ENCODE data around the gene GABRP.
"Not testable (repeated sequence)": the region's sequence is repeated elsewhere in the genome, so short reads cannot be mapped to it uniquely, and the experiment has no call there.

The GABRP gene

GRCh38 chr5:170809551-170809950 is 26.0 kb downstream of the GABRP start:
- DNase-seq, result peak in 1 of 2 donors; percentile 5

- no peak for DNase-seq
Measured at GRCh38 chr5:170811719-170812118, 28.2 kb downstream of the GABRP start.

- no peak for DNase-seq
Measured at GRCh38 chr5:170813231-170813630, 29.7 kb downstream of the GABRP start.

- DNase-seq, result no peak
Measured at GRCh38 chr5:170817195-170817594, 33.7 kb downstream of the GABRP start.

GRCh38 chr5:170818232-170818631 is 34.7 kb downstream of the GABRP start:
- no peak for DNase-seq

- no peak for DNase-seq
Measured at GRCh38 chr5:170819824-170820223, 36.3 kb downstream of the GABRP start.

GRCh38 chr5:170821257-170821800 is 37.8 kb downstream of the GABRP start:
- no peak for DNase-seq

- no peak for DNase-seq
Measured at GRCh38 chr5:170826117-170826516, 42.6 kb downstream of the GABRP start.

- no peak for DNase-seq
Measured at GRCh38 chr5:170832241-170832640, 48.7 kb downstream of the GABRP start.

GRCh38 chr5:170833981-170834380 is 50.5 kb downstream of the GABRP start:
- not testable (repeated sequence) for DNase-seq

- DNase-seq, result no peak
Measured at GRCh38 chr5:170836226-170836625, 52.7 kb downstream of the GABRP start.

- DNase-seq, result no peak
Measured at GRCh38 chr5:170843870-170844269, 60.3 kb downstream of the GABRP start.

GRCh38 chr5:170844651-170845050 is 61.1 kb downstream of the GABRP start:
- DNase-seq, result no peak

- DNase-seq, result no peak
Measured at GRCh38 chr5:170846416-170846815, 62.9 kb downstream of the GABRP start.

GRCh38 chr5:170846846-170847245 is 63.3 kb downstream of the GABRP start:
- DNase-seq, result no peak

- DNase-seq, result no peak
Measured at GRCh38 chr5:170848033-170848432, 64.5 kb downstream of the GABRP start.

- no peak for DNase-seq
Measured at GRCh38 chr5:170849374-170849773, 65.8 kb downstream of the GABRP start.

GRCh38 chr5:170854566-170854965 is 71.0 kb downstream of the GABRP start:
- no peak for DNase-seq

- no peak for DNase-seq
Measured at GRCh38 chr5:170857066-170857465, 73.5 kb downstream of the GABRP start.

- no peak for DNase-seq
Measured at GRCh38 chr5:170860415-170860814, 76.9 kb downstream of the GABRP start.

- DNase-seq, result peak in 1 of 2 donors; percentile 2
Measured at GRCh38 chr5:170860818-170861666, 77.5 kb downstream of the GABRP start.

GRCh38 chr5:170861667-170861916 is 78.1 kb downstream of the GABRP start:
- peak in 1 of 2 donors; percentile 51 for DNase-seq

- DNase-seq, result peak; percentile 14 to 41
Measured at GRCh38 chr5:170861917-170862766, 78.6 kb downstream of the GABRP start, which contains the start of gene RANBP17. Gene RANBP17, plus strand, starts transcription at chr5:170862018.

- no peak for DNase-seq
Measured at GRCh38 chr5:170863646-170864045, 80.1 kb downstream of the GABRP start.

Measured in inflammatory macrophage treated with lipopolysaccharide for 1 hour (primary cell).